ENCODE data around the gene PEX11G.
"Not testable (repeated sequence)": the region's sequence is repeated elsewhere in the genome, so short reads cannot be mapped to it uniquely, and the experiment has no call there.

PEX11G gene

GRCh38 chr19:7467009-7467989 is 21.5 kb downstream of the PEX11G start:
- no peak for DNase-seq (ENCODE audit: low spot score)

- no peak for DNase-seq (ENCODE audit: low spot score)
These were observed 25.3 kb downstream of the PEX11G start for GRCh38 chr19:7463575-7463974.

- DNase-seq (ENCODE audit: low spot score) = no peak
These were observed 26.8 kb downstream of the PEX11G start for GRCh38 chr19:7461841-7462629.

GRCh38 chr19:7460562-7460966 is 28.3 kb downstream of the PEX11G start:
- DNase-seq (ENCODE audit: low spot score) = no peak

GRCh38 chr19:7459773-7460172 is 29.1 kb downstream of the PEX11G start:
- DNase-seq (ENCODE audit: low spot score) = no peak

- no peak for DNase-seq (ENCODE audit: low spot score)
These were observed 30.2 kb downstream of the PEX11G start for GRCh38 chr19:7458675-7459074.

GRCh38 chr19:7456964-7457541 is 31.8 kb downstream of the PEX11G start:
- no peak for DNase-seq (ENCODE audit: low spot score)

- no peak for DNase-seq (ENCODE audit: low spot score)
These were observed 33.1 kb downstream of the PEX11G start for GRCh38 chr19:7455600-7456296.

- DNase-seq (ENCODE audit: low spot score) = no peak
These were observed 33.8 kb downstream of the PEX11G start for GRCh38 chr19:7454998-7455397.

GRCh38 chr19:7450243-7451223 is 38.3 kb downstream of the PEX11G start:
- no peak for DNase-seq (ENCODE audit: low spot score)

- not testable (repeated sequence) for DNase-seq (ENCODE audit: low spot score)
These were observed 39.3 kb downstream of the PEX11G start for GRCh38 chr19:7449391-7450070.

- no peak for DNase-seq (ENCODE audit: low spot score)
These were observed 41.2 kb downstream of the PEX11G start for GRCh38 chr19:7447648-7448047.

GRCh38 chr19:7445104-7445503 is 43.7 kb downstream of the PEX11G start:
- no peak for DNase-seq (ENCODE audit: low spot score)

GRCh38 chr19:7444042-7444441 is 44.8 kb downstream of the PEX11G start:
- no peak for DNase-seq (ENCODE audit: low spot score)

GRCh38 chr19:7442423-7442822 is 46.4 kb downstream of the PEX11G start:
- DNase-seq (ENCODE audit: low spot score) = no peak

- DNase-seq (ENCODE audit: low spot score) = no peak
These were observed 47.2 kb downstream of the PEX11G start for GRCh38 chr19:7441468-7442146.

- DNase-seq (ENCODE audit: low spot score) = no peak
These were observed 48.5 kb downstream of the PEX11G start for GRCh38 chr19:7440188-7440975.

- no peak for DNase-seq (ENCODE audit: low spot score)
These were observed 53.2 kb downstream of the PEX11G start for GRCh38 chr19:7435586-7435985.

GRCh38 chr19:7434391-7434790 is 54.4 kb downstream of the PEX11G start:
- DNase-seq (ENCODE audit: low spot score) = no peak

Measured in SW480 (cell line).